GM10248 (cell line): ENCODE measurements around the gene LDAH.

Experiments
- CTCF ChIA-PET: fragments of 300-600 bp; sonication (Branson Sonifier 250); formaldehyde crosslinking; extraction: SDS; loops from one replicate; lab custom pipeline; 2021; ENCODE audit warnings: antibody characterized with exemption; lab: Yijun Ruan, JAX
- POLR2A ChIA-PET: fragments of 350-650 bp; sonication (Branson Sonifier 250); formaldehyde crosslinking; extraction: SDS; loops from one replicate; lab custom pipeline; 2020; ENCODE audit warnings: antibody characterized with exemption; lab: Yijun Ruan, JAX
- DNase-seq: peaks from one replicate; pipeline ENCODE4 v3.0.0; 2012; ENCODE audit errors: extremely low spot score
- TF ChIP-seq, protein P1 (sequence below): IDR thresholded peaks from 2 replicates; pipeline ENCODE4 v1.5.1; 2012; ENCODE audit warnings: mild to moderate bottlenecking, low read depth; ENCODE audit errors: extremely low read depth, missing control alignments, control extremely low read depth

Gene LDAH

DNA sequence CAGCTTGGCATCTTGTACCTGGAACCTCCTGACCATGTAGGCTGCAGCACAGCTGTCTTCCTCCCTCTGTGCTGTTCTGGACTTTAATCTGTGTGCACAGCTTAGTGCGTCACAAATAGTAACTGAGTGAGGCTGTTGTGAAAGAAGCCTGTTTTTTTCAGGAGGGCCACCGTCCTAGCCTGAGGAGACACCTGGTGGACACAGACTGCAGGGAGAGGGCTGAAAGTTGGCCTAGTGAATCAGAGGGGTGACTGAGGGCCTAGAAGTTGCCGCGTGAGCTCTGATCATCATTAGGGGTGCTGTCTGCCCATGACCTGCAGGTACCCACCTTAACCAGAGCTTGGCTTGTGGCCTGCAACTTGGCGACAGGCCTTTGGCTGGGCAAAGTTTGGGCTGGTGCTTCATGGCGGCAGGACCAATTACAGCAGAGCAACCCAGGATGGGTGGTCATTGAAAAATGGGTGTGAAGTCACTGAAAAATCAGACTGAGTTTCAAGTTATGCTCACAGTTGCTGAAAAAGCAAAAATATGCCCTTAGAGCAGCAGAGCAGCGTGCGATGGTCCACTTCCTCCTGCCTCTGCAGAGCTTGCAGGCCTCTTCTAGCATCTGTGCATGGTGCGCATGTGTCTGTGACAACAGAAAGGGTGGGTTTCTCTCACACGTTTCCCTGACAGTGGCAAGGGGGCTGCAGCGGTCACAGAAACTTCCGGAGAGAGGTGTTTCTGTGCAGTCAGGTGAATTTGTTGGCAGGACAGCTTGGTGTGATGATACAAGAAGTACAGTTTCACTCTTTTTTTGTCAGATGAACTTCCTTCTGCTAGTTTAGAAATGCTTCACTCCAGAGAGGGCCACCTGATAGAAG, 146.3 kb downstream of the LDAH start:
- ChIA-PET POLR2A (interaction anchor here (1.2 kb wide), 1 partner anchor 230 kb away, joined by 4 read pairs; the partner anchor contains the start of gene RHOB), CTCF (interaction anchor here (0.6 to 8.5 kb wide), 25 partner anchors 8 to 440 kb away, joined by 3 to 135 read pairs (median 4); partner anchors contain the start of genes GDF7, HS1BP3 and LDAH)
- TF ChIP-seq, protein P1, sequence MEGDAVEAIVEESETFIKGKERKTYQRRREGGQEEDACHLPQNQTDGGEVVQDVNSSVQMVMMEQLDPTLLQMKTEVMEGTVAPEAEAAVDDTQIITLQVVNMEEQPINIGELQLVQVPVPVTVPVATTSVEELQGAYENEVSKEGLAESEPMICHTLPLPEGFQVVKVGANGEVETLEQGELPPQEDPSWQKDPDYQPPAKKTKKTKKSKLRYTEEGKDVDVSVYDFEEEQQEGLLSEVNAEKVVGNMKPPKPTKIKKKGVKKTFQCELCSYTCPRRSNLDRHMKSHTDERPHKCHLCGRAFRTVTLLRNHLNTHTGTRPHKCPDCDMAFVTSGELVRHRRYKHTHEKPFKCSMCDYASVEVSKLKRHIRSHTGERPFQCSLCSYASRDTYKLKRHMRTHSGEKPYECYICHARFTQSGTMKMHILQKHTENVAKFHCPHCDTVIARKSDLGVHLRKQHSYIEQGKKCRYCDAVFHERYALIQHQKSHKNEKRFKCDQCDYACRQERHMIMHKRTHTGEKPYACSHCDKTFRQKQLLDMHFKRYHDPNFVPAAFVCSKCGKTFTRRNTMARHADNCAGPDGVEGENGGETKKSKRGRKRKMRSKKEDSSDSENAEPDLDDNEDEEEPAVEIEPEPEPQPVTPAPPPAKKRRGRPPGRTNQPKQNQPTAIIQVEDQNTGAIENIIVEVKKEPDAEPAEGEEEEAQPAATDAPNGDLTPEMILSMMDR = peak; percentile 39
- no peak for DNase-seq

DNA sequence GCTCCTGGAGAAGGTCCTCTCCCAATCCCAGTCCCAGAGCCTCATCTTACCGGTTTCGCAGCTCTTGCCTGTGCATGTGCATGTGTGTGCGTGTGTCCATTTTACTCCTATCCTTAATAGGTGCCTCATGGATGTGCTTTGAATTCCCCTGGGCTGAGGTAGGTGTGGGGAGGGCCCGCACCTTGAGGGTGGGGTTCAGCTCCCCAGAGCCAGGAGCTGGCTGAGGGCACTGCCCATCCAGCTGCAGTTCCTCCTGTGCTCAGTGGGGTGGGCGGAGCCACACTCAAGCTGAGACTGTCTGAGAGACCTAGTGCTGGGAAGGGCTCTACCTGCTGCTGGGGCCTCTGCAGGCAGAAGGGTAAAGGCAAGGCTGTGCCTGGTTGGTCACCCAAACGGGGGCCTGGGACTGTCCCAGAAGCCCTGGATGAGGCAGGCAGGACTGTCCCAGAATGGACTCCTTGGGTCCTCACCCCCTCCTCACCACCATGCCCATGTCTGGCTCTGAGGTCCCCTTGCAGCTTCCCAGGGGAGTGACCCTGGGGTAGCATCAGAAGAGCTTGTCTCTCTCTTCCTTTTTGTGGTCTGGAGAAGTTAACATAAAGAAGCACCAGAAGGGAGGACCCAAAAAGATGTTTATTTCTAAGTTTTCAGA, 147.1 kb downstream of the LDAH start:
- POLR2A ChIA-PET = interaction anchor here (1.0 kb wide), 1 partner anchor 229 kb away, joined by 4 read pairs; the partner anchor contains the start of gene RHOB
- TF ChIP-seq, protein P1 = no peak
- CTCF ChIA-PET = interaction anchor here (0.6 to 8.5 kb wide), 14 partner anchors 9 to 287 kb away, joined by 3 to 135 read pairs (median 8); partner anchors contain the start of gene GDF7
- no peak for DNase-seq

DNA sequence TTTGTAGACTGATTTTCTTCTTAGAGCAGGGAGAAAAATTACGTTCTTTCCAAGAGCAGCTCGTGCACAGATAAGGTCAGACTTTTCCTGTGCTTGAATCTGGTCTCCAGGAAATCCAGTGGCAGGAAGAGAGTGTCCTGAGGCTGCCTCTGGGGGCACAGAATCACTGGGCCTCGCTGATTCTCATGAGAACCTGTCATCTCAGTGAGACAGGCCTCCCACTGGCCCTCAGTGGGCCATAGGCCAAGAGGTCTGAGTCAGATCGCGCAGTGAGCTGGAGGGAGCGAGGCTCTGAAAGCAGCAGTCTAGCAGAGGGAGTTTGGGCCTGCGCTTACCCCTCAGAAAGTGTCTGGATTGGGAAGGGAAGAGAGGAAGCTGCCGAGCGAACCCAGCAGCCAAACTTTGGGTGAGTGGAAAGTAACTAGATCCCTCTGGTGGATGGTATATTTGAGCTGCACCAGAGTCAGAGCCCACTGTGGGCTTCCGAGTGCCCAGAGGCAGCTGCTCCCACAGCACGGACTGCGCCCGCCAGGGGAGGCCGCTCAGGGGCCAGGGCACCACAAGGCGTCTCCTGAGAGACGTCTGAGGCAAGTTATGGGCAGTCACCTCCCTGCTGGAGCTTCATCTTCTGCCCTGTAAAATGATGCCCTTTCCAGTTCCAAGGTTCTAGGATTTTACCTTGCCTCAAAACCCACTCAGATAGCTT, 147.8 kb downstream of the LDAH start:
- POLR2A ChIA-PET = interaction anchor here (1.0 kb wide), 1 partner anchor 228 kb away, joined by 4 read pairs; the partner anchor contains the start of gene RHOB
- CTCF ChIA-PET = interaction anchor here (1.0 to 8.5 kb wide), 10 partner anchors 9 to 287 kb away, joined by 3 to 135 read pairs (median 12); partner anchors contain the start of gene GDF7
- TF ChIP-seq, protein P1 = no peak
- no peak for DNase-seq

DNA sequence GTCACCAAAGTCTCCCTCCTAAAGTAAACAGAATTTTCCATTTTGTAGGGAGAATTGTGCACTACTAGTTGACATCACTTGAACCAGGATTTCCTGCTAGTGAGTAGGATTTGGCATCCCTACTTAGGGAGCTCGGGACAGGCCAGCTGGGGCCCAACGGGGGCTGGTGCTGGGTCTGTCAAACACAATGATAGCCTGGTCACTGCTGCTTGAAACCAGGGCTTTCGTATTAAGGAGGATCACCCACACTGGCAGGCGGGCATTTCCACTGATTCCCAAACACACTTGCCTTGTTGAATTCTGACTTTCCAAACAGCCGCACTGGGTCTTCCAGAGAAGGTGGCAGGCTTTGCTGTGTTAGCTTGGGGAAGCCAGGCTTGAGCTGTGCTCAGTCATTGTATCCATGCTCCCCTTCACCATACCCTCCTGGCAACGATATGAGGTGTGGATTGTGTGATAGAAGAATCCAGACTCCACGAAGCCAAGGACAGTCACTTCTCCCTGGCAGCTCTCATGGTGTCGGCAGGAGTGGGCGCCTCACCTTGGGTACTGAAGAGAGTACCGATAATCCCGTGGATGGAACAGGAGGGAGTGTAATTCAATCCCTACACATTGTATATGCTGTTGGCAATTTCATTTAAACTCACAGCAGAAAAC, 148.5 kb downstream of the LDAH start:
- ChIA-PET POLR2A (interaction anchor here (1.0 kb wide), 1 partner anchor 228 kb away, joined by 4 read pairs; the partner anchor contains the start of gene RHOB), CTCF (interaction anchor here (3.3 to 8.5 kb wide), 3 partner anchors 10 to 288 kb away, joined by 13 to 135 read pairs (median 45); partner anchors contain the start of gene GDF7)
- DNase-seq = no peak
- TF ChIP-seq, protein P1 = no peak

DNA sequence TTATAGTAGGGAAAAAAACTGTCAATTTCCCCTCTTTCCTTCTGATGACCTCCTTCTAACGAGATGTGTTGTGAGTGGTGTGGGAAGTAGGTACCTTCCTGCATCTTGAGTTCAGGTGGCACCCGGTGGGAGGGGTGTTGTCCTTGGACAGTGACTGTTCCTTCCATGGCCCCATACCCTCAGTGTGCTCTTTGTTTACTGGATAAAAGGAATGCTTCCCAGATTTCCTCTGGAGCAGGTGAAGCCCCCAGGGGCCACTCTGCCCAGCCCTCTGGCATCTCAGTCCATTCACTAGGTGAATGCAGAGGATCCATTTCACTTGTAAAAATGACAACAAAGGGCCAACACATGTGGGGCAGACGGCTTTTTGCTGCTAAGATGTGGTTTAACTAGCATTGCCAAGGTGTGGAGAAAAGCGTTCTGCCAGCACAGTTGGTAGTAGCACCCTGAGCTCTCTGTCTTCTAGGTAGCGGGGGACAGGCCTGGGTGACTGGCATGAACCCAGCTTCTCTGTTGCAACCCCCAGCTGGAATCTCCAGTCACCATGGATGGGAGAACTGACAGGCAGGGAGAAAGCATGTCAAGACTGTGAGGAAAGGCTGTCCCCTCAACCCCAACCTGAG, 149.1 kb downstream of the LDAH start:
- ChIA-PET POLR2A (no interaction called here), CTCF (interaction anchor here (1.2 to 8.5 kb wide), 4 partner anchors 9 to 289 kb away, joined by 4 to 135 read pairs (median 29); partner anchors contain the start of genes GDF7 and HS1BP3)
- TF ChIP-seq, protein P1 = no peak
- no peak for DNase-seq
